ENCODE data around the gene SSC5D. TPM values are rescaled to one million over a fixed set of nuclear protein-coding genes. Genes with fewer than 3 reads are reported as not detected.

SSC5D gene
- total and polyA plus RNA-seq, 10 donors: 0.61 to 30.6 (median 16.2) TPM

GRCh38 chr19:55455576-55456235, 32.5 kb upstream of the SSC5D start:
- Histone ChIP-seq H3K9me3 (no peaks in the 10 kb centered on the region), H3K27me3 (replicated peaks in 1 of 7) (peaks cover 8 to 27% (median 22%) of the 10 kb centered on the region in 7 donors), H3K27ac (no peak overlapping the region), H3K4me3 (no peak overlapping the region), H3K36me3 (peaks cover 0 to 31% (median 9%) of the 10 kb centered on the region in 6 donors), H3K4me1 (peaks cover 19 to 45% (median 33%) of the 10 kb centered on the region in 6 donors)
- no peak for TF ChIP-seq POLR2A (IDR thresholded peaks at IDR 0.05)
- no peak for TF ChIP-seq CTCF (IDR thresholded peaks at IDR 0.05 in 8 of 11, conservative IDR thresholded peaks at IDR 0.05 in 3 of 11)
- no peak for TF ChIP-seq POLR2AphosphoS5 (IDR thresholded peaks at IDR 0.05)
- intact Hi-C loops (cut with DNase I; ENCODE audit: low total_unique reads): no loop called here
- 68 to 90% (median 85%) methylated on average over 3 to 11 of the region's 11 CpGs for WGBS, 5 donors
- DNase-seq: no peak

- H3K27me3 ChIP-seq (replicated peaks in 1 of 7): peaks cover 8 to 21% (median 17%) of the 10 kb centered on the region in 7 donors
- no peak for DNase-seq
- no peak for TF ChIP-seq CTCF (IDR thresholded peaks at IDR 0.05 in 8 of 11, conservative IDR thresholded peaks at IDR 0.05 in 3 of 11)
- TF ChIP-seq POLR2AphosphoS5 (IDR thresholded peaks at IDR 0.05): no peak
- TF ChIP-seq POLR2A (IDR thresholded peaks at IDR 0.05): no peak
- H3K4me3 ChIP-seq: no peak overlapping the region
- 81 to 89% (median 85%) methylated on average over 11 to 14 of the region's 14 CpGs for WGBS, 5 donors
- H3K36me3 ChIP-seq: peaks cover 0 to 31% (median 9%) of the 10 kb centered on the region in 6 donors
- no peak overlapping the region for H3K27ac ChIP-seq
- H3K9me3 ChIP-seq: no peaks in the 10 kb centered on the region
- intact Hi-C loops (cut with DNase I; ENCODE audit: low total_unique reads): no loop called here
- H3K4me1 ChIP-seq: peaks cover 18 to 46% (median 35%) of the 10 kb centered on the region in 6 donors
These were observed 31.9 kb upstream of the SSC5D start for GRCh38 chr19:55456347-55456746.

- no peak for DNase-seq
- Histone ChIP-seq H3K27ac (no peak overlapping the region), H3K36me3 (peaks cover 0 to 31% (median 9%) of the 10 kb centered on the region in 6 donors), H3K9me3 (no peaks in the 10 kb centered on the region), H3K4me1 (peaks cover 7 to 42% (median 32%) of the 10 kb centered on the region in 6 donors), H3K4me3 (no peak overlapping the region), H3K27me3 (replicated peaks in 1 of 7) (peaks cover 0 to 5% (median 1%) of the 10 kb centered on the region in 7 donors)
- no peak for TF ChIP-seq POLR2AphosphoS5 (IDR thresholded peaks at IDR 0.05)
- no peak for TF ChIP-seq CTCF (IDR thresholded peaks at IDR 0.05 in 8 of 11, conservative IDR thresholded peaks at IDR 0.05 in 3 of 11)
- no peak for TF ChIP-seq POLR2A (IDR thresholded peaks at IDR 0.05)
- WGBS, 5 donors: 82 to 85% (median 83%) methylated on average over 16 of the region's 16 CpGs
- intact Hi-C loops (cut with DNase I; ENCODE audit: low total_unique reads): no loop called here
These were observed 30.4 kb upstream of the SSC5D start for GRCh38 chr19:55457683-55458457.

GRCh38 chr19:55459551-55459949, 28.7 kb upstream of the SSC5D start:
- no peak for TF ChIP-seq POLR2A (IDR thresholded peaks at IDR 0.05)
- no peak for TF ChIP-seq CTCF (IDR thresholded peaks at IDR 0.05 in 8 of 11, conservative IDR thresholded peaks at IDR 0.05 in 3 of 11)
- no peak for TF ChIP-seq POLR2AphosphoS5 (IDR thresholded peaks at IDR 0.05)
- DNase-seq: no peak
- peak overlapping the region in 5 of 8 donors; percentile 90 to 95 (median 94) for H3K27ac ChIP-seq
- intact Hi-C loops (cut with DNase I; ENCODE audit: low total_unique reads): no loop called here
- no peaks in the 10 kb centered on the region for H3K27me3 ChIP-seq (replicated peaks in 1 of 7)
- WGBS, 5 donors: 66 to 77% (median 70%) methylated on average over 8 of the region's 8 CpGs
- no peaks in the 10 kb centered on the region for H3K9me3 ChIP-seq
- peak overlapping the region in 2 of 8 donors; percentile 82 to 97 for H3K4me3 ChIP-seq
- H3K4me1 ChIP-seq: peaks cover 7 to 39% (median 28%) of the 10 kb centered on the region in 6 donors
- H3K36me3 ChIP-seq: peaks cover 0 to 22% (median 6%) of the 10 kb centered on the region in 6 donors

Data from spleen (tissue), 11 donors.